ENCODE measurements around the gene TEX14. TPM values are rescaled to one million over a fixed set of nuclear protein-coding genes. Genes with fewer than 3 reads are reported as not detected.

Gene TEX14
- total and polyA plus RNA-seq, 11 donors: 0.04 to 0.36 (median 0.10) TPM; not detected in 3

GRCh38 chr17:58606934-58607333 lies 84.9 kb downstream of the TEX14 start:
- peaks cover 0 to 8% (median 0%) of the 10 kb centered on the region in 12 donors for H3K4me1 ChIP-seq
- no peaks in the 10 kb centered on the region for H3K27me3 ChIP-seq
- 51 to 63% (median 59%) methylated on average over 4 of the region's 4 CpGs for WGBS, 4 donors
- no peak overlapping the region for H3K4me3 ChIP-seq
- DNase-seq (no peak), ATAC-seq (peak in 3 of 4 donors; percentile 55 to 78 (median 63))
- intact Hi-C loops (cut with DNase I): no loop called here
- no peak overlapping the region for H3K27ac ChIP-seq
- H3K9me3 ChIP-seq: no peaks in the 10 kb centered on the region
- no peak for TF ChIP-seq CTCF (IDR thresholded peaks at IDR 0.05)
- TF ChIP-seq POLR2A (IDR thresholded peaks at IDR 0.05): no peak
- H3K36me3 ChIP-seq: no peaks in the 10 kb centered on the region

- ATAC-seq (no peak), DNase-seq (no peak)
- TF ChIP-seq POLR2A (IDR thresholded peaks at IDR 0.05) (no peak), CTCF (IDR thresholded peaks at IDR 0.05) (no peak)
- Histone ChIP-seq H3K36me3 (no peaks in the 10 kb centered on the region), H3K4me1 (peaks cover 0 to 8% (median 0%) of the 10 kb centered on the region in 12 donors), H3K27me3 (no peaks in the 10 kb centered on the region), H3K9me3 (no peaks in the 10 kb centered on the region), H3K27ac (no peak overlapping the region), H3K4me3 (no peak overlapping the region)
- intact Hi-C loops (cut with DNase I): no loop called here
- 77 to 93% (median 90%) methylated on average over 2 of the region's 2 CpGs for WGBS, 4 donors
These were observed 85.9 kb downstream of the TEX14 start for GRCh38 chr17:58605986-58606385.

DNA sequence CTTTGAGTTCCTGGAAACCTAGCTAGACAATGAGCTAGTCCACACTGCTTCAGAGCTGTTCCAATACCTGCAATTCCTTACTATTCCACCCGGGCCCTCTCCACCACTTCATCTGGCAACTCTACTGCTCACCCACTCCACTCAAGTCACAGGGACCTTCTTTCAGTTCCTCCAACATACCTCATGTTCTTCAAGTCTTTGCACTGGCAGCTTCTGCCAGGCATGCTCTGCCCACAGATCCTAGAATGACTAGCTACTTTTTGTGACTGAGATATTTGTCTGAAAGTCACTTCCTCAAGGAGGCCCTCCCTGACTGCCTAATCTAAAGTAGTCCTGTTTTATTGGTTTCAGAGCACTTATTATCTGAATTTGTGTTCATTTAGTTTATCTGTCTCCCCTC lies 86.4 kb downstream of the TEX14 start:
- intact Hi-C loops (cut with DNase I): no loop called here
- H3K9me3 ChIP-seq: no peaks in the 10 kb centered on the region
- no peak for ATAC-seq
- 60 to 83% (median 68%) methylated on average over 1 of the region's 1 CpG for WGBS, 4 donors
- no peaks in the 10 kb centered on the region for H3K27me3 ChIP-seq
- TF ChIP-seq POLR2A (IDR thresholded peaks at IDR 0.05) (no peak), CTCF (IDR thresholded peaks at IDR 0.05) (no peak)
- DNase-seq: no peak
- no peaks in the 10 kb centered on the region for H3K36me3 ChIP-seq
- no peak overlapping the region for H3K4me3 ChIP-seq
- H3K27ac ChIP-seq: no peak overlapping the region
- peaks cover 0 to 8% (median 0%) of the 10 kb centered on the region in 12 donors for H3K4me1 ChIP-seq

DNA sequence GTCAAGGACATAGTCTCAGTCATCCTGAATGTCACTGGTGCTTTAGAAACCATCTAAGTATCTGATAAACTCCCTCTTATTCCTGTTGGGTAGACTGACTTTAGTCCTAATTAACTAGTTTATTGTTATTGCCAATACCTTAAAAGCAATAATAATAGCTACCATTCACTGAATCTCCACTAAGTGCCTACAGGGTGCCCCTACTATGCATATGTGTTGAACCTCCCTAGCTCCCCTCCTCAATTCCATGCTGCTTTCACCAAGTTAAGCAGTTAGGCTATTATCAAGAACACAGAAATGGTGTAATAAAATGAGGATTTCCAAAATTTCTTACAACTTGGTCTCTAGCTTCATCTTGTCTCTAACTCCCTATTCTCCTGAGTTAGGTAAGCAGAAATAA lies 89.9 kb downstream of the TEX14 start:
- Histone ChIP-seq H3K27me3 (no peaks in the 10 kb centered on the region), H3K27ac (no peak overlapping the region), H3K4me3 (no peak overlapping the region), H3K9me3 (no peaks in the 10 kb centered on the region), H3K4me1 (peaks cover 0 to 5% (median 0%) of the 10 kb centered on the region in 12 donors), H3K36me3 (no peaks in the 10 kb centered on the region)
- intact Hi-C loops (cut with DNase I): no loop called here
- DNase-seq (no peak), ATAC-seq (no peak)
- no peak for TF ChIP-seq CTCF (IDR thresholded peaks at IDR 0.05)
- TF ChIP-seq POLR2A (IDR thresholded peaks at IDR 0.05): no peak

Measured in heart left ventricle (tissue), 16 donors.